Effector memory CD4-positive, alpha-beta T cell (primary cell): ENCODE data around the gene POLR1H.

ENCODE experiments used
- DNase-seq, 3 donors: peaks; one replicate each; pipeline ENCODE4 v3.0.0-alpha.2; 2020
- H3K27ac ChIP-seq: 2 replicates; pipeline ENCODE4 v1.7.0; 2013; ENCODE audit warnings: mild to moderate bottlenecking, low read length, moderate library complexity; ENCODE audit not compliant: insufficient read depth, poor library complexity, severe bottlenecking
- H3K27me3 ChIP-seq: replicated peaks from 2 replicates; pipeline ENCODE4 v1.7.0; 2013; ENCODE audit warnings: mild to moderate bottlenecking, low read length; ENCODE audit not compliant: insufficient read depth, control insufficient read depth, poor library complexity, severe bottlenecking
- H3K36me3 ChIP-seq: 2 replicates; pipeline ENCODE4 v1.7.0; 2013; ENCODE audit warnings: mild to moderate bottlenecking, low read length, moderate library complexity; ENCODE audit not compliant: control insufficient read depth, insufficient read depth
- H3K4me1 ChIP-seq: 2 replicates; pipeline ENCODE4 v1.7.0; 2013; ENCODE audit warnings: low read length, mild to moderate bottlenecking; ENCODE audit not compliant: control insufficient read depth, insufficient read depth, poor library complexity, severe bottlenecking
- H3K4me3 ChIP-seq: 2 replicates; pipeline ENCODE4 v1.7.0; 2013; ENCODE audit warnings: low read length, low read depth, mild to moderate bottlenecking; ENCODE audit not compliant: insufficient read depth, poor library complexity, severe bottlenecking
- H3K9me3 ChIP-seq: 2 replicates; pipeline ENCODE4 v1.7.0; 2013; ENCODE audit warnings: mild to moderate bottlenecking, low read length, moderate library complexity; ENCODE audit not compliant: control insufficient read depth

Gene POLR1H

DNA sequence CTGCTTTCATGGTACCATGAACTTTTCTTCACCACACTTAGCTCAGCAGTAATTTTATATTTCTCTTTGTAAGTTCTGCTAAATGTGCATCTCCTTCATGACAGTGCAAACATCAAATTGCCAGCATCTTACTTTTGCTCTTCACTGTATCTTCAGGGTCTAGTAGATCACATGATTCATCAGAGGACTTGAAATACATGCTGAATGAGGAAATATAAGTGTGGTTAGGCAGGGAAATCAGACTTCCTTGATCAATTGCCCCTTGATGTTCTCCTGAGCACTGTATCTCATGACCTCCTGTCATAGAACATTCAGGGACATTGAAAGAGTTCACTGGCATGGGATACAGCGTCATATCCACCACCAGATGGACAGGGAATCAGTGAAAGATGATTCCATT is 25.3 kb upstream of the POLR1H start:
- peaks cover 9% of the 10 kb centered on the region for H3K36me3 ChIP-seq
- no peak for DNase-seq
- no peak overlapping the region for H3K27ac ChIP-seq
- H3K4me1 ChIP-seq: no peaks in the 10 kb centered on the region
- H3K27me3 ChIP-seq: no peaks in the 10 kb centered on the region
- H3K9me3 ChIP-seq: no peaks in the 10 kb centered on the region
- H3K4me3 ChIP-seq: no peak overlapping the region

DNA sequence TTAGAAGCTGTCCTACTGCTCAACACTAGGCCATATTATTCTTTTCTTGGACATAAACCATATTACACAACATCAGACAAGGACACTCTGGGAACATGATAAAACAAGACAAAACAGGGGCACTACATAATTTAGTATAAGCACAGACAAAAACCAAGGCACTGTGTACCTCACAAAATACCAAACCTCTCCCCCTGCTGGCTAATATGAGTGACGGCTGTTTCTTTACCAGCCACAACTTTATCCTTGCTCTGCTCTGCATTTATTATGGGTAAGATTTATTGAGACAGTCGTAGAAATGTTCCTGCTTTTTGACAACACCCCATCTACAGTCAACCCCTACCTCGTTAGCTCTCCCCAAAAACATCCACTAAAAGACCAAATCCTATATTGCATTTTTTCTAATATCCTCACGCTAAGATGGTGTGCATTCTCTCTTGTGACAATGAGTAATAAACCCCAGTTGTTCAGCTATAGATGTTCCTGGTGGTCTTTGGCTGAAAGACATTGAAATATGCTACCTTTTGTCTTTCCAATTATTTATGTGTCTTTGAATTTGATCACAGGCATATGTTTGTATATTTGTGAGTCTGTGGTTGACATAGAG is 23.8 kb upstream of the POLR1H start:
- Histone ChIP-seq H3K27me3 (no peaks in the 10 kb centered on the region), H3K4me3 (no peak overlapping the region), H3K4me1 (no peaks in the 10 kb centered on the region), H3K9me3 (no peaks in the 10 kb centered on the region), H3K36me3 (peaks cover 9% of the 10 kb centered on the region), H3K27ac (no peak overlapping the region)
- no peak for DNase-seq

DNA sequence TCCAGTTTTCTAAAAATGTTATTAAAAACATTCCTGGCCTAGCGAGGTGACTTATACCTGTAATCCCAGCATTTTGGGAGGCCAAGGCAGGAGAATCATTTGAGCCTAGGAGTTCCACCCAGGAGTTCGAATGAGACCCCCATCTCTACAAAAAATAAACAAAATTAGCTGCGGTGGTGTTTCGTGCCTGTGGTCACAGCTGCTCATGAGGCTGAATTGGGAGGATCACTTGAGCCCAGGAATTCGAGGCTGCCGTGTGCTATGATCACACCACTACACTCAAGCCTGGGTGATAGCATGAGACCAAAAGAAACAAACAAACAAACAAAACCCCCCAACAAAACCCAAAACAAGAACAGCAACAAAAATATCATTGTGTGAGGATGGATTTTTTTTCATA is 19.8 kb upstream of the POLR1H start:
- Histone ChIP-seq H3K36me3 (no peaks in the 10 kb centered on the region), H3K27ac (no peak overlapping the region), H3K4me3 (no peak overlapping the region), H3K27me3 (no peaks in the 10 kb centered on the region), H3K4me1 (no peaks in the 10 kb centered on the region), H3K9me3 (no peaks in the 10 kb centered on the region)
- no peak for DNase-seq

DNA sequence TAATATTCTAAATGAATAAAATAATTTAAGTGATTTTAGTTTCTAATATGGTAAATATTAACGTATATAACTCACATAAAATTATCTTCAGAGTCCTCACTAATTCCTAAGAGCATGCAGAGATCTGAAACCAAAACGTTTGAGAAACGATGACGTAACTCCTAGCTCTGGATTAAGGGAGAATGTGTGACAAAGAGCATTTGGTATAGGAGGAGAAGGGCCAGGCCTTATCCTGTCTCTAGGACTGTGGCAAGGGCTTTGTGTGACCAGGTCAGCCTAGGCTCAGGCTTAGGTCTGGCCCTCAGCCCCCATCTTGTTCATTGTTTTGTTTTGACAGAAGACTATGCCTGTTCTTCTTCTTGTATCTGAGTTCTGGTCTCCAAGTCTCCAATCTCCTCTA is 19.2 kb upstream of the POLR1H start:
- Histone ChIP-seq H3K36me3 (no peaks in the 10 kb centered on the region), H3K27me3 (no peaks in the 10 kb centered on the region), H3K4me1 (no peaks in the 10 kb centered on the region), H3K4me3 (no peak overlapping the region), H3K9me3 (no peaks in the 10 kb centered on the region), H3K27ac (no peak overlapping the region)
- DNase-seq: no peak

DNA sequence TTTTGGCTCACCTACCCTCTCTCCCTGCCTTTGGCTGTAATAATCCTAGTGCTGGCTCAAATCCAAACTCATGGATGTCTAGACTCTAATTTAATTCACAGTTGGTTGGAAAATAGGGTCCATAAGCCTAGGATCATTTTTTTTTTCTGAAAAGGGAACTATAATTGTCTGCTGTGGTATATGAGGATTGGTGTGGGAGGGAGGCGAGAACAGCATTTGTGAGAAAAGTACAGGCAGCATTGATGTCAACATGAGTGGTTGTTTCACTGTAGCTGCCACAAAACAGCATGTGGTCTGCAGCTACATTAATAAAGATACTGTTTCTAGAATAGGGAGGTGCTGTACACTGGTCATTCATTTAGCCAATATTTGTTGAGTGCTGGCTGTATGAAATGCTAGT is 18.6 kb upstream of the POLR1H start:
- Histone ChIP-seq H3K9me3 (no peaks in the 10 kb centered on the region), H3K27ac (no peak overlapping the region), H3K4me1 (no peaks in the 10 kb centered on the region), H3K27me3 (no peaks in the 10 kb centered on the region), H3K36me3 (no peaks in the 10 kb centered on the region), H3K4me3 (no peak overlapping the region)
- no peak for DNase-seq

DNA sequence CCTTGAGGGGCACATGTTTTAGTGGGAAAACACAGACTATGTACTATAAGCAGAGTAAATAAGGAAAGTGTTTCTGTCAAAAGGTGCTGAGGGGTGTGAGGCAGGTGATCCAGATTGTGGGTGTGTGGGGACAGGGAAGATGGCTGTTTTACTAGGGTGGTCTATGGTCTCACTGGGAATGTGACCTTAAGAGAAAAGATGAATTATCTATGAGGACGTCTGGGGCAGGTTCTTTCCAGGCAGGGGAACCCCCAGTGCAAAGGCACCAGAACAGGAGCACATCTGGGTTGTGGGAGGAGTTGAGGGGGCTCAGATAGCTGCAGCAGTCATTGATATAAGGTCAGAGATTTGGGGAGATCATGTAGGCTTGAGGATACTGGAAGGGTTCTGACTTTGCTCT is 18.2 kb upstream of the POLR1H start:
- H3K4me3 ChIP-seq: no peak overlapping the region
- no peaks in the 10 kb centered on the region for H3K9me3 ChIP-seq
- no peak for DNase-seq
- no peaks in the 10 kb centered on the region for H3K27me3 ChIP-seq
- no peaks in the 10 kb centered on the region for H3K4me1 ChIP-seq
- H3K27ac ChIP-seq: no peak overlapping the region
- H3K36me3 ChIP-seq: no peaks in the 10 kb centered on the region

DNA sequence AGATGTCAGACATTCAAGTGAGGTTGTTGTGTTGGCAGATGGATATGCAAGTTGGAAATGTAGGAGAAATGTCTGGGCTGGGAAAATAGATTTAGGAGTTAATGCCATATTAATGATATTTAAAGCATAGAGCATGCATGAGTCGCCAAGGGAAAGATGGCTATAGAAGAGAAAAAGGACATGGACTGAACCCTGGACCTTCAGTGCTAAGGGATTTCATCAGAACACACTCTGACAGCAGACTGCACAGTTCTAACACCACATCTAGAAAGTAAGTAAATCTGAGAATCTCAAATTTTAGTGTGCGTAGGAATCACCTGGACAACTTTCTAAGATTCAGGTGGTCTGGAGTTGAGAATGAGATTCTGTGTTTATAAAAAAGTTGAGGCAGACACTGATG is 17.3 kb upstream of the POLR1H start:
- Histone ChIP-seq H3K36me3 (no peaks in the 10 kb centered on the region), H3K4me1 (no peaks in the 10 kb centered on the region), H3K27ac (no peak overlapping the region), H3K9me3 (no peaks in the 10 kb centered on the region), H3K27me3 (no peaks in the 10 kb centered on the region), H3K4me3 (no peak overlapping the region)
- no peak for DNase-seq

DNA sequence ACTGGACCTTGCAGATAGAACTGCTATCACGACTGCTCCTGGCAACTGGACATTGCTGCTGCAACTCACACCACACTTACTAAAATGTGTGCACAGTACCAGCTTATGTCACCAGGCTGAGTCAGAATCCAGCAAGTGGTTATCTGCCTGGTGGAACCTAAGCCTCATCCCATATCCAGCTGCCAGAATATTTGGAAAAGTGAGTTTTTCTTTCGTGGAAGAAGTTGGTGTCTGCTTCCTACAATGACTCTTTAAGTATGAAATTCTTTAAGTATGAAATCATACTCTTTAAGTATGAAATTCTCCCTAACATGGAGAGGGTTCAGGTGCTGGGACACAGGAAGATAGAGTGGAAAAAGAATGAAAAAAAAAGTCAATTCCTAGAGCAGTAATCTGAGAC is 16.4 kb upstream of the POLR1H start:
- H3K4me1 ChIP-seq: no peaks in the 10 kb centered on the region
- H3K36me3 ChIP-seq: no peaks in the 10 kb centered on the region
- DNase-seq: no peak
- no peak overlapping the region for H3K4me3 ChIP-seq
- no peaks in the 10 kb centered on the region for H3K9me3 ChIP-seq
- no peaks in the 10 kb centered on the region for H3K27me3 ChIP-seq
- H3K27ac ChIP-seq: no peak overlapping the region

DNA sequence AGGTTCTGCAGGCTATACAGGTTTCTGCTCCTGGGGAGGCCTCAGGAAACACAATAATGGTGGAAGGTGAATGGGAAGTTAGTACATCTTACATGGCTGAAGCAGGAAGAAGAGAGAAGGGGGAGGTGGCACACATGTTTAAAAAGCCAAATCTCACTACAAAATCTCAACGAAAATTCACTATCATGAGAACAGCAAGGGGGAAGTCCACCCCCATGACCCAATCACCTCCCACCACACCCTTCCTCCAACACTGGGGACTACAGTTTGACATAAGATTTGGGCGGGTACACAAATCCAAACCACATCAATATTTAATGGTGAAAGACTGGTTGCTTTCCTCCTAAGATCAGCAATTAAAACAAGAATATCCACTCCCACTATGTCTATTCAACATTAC is 13.8 kb upstream of the POLR1H start:
- DNase-seq: no peak
- no peak overlapping the region for H3K27ac ChIP-seq
- no peaks in the 10 kb centered on the region for H3K27me3 ChIP-seq
- no peaks in the 10 kb centered on the region for H3K9me3 ChIP-seq
- no peak overlapping the region for H3K4me3 ChIP-seq
- no peaks in the 10 kb centered on the region for H3K4me1 ChIP-seq
- H3K36me3 ChIP-seq: no peaks in the 10 kb centered on the region

DNA sequence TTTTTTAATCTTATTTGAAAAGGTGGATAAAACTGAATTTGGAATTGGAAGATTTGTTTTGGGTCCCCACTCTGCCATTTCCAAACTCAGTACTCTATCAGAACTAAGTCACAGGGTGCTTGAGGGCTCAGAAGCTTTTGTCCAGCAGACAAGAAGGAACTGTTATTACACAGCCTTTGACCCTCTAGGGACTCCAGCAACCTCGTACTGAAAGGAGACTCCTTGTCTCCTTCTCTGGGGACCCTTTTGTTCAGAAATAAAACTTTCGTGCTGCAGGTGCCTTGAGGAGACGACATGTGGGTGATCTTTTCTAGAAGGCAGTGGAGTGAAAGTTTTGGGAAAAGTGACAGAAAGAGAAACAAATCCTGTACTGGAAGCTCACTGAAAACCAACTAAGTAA is 7.4 kb upstream of the POLR1H start:
- Histone ChIP-seq H3K27me3 (no peaks in the 10 kb centered on the region), H3K4me1 (no peaks in the 10 kb centered on the region), H3K9me3 (no peaks in the 10 kb centered on the region), H3K36me3 (peaks cover 14% of the 10 kb centered on the region), H3K27ac (no peak overlapping the region), H3K4me3 (no peak overlapping the region)
- DNase-seq: no peak

DNA sequence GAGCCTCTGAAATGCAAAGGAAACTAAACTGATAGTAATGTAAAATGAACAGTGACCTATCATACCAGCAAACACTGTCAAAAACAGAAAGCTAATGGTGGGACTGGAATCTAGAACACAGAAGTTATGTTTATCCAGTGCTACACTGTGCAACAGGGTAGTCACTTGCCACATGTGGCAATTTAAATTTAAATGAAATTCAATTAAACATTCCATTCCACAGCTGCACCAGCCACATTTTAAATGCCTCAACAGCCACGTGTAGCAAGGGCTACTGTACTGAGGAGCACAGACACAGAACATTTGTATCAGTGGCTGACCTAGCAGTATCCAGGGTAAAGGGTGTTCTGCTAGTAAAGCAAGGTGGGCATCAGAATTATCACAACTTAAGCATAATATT is 5.6 kb upstream of the POLR1H start:
- no peaks in the 10 kb centered on the region for H3K27me3 ChIP-seq
- peaks cover 8% of the 10 kb centered on the region for H3K4me1 ChIP-seq
- no peak overlapping the region for H3K4me3 ChIP-seq
- H3K27ac ChIP-seq: no peak overlapping the region
- no peaks in the 10 kb centered on the region for H3K9me3 ChIP-seq
- no peak for DNase-seq
- H3K36me3 ChIP-seq: peaks cover 14% of the 10 kb centered on the region
